GM19099 (cell line): ENCODE results near the gene HAPLN2.

ENCODE experiments used
- POLR2A ChIP-seq: IDR thresholded peaks from 3 replicates; pipeline ENCODE4 v1.6.1; 2011; ENCODE audit warnings: low read depth; ENCODE audit not compliant: insufficient read length; ENCODE audit errors: extremely low read depth

Gene HAPLN2

DNA sequence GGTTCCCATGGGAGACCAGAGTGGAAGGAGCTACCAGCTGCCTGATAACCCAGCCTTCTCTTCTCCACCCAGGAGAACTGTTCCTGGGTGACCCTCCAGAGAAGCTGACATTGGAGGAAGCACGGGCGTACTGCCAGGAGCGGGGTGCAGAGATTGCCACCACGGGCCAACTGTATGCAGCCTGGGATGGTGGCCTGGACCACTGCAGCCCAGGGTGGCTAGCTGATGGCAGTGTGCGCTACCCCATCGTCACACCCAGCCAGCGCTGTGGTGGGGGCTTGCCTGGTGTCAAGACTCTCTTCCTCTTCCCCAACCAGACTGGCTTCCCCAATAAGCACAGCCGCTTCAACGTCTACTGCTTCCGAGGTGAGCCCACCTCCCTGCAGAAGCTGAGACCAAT lies 29.3 kb downstream of the HAPLN2 start:
- no peak for TF ChIP-seq POLR2A

GRCh38 chr1:156648951-156649350 lies 29.7 kb downstream of the HAPLN2 start:
- no peak for TF ChIP-seq POLR2A

DNA sequence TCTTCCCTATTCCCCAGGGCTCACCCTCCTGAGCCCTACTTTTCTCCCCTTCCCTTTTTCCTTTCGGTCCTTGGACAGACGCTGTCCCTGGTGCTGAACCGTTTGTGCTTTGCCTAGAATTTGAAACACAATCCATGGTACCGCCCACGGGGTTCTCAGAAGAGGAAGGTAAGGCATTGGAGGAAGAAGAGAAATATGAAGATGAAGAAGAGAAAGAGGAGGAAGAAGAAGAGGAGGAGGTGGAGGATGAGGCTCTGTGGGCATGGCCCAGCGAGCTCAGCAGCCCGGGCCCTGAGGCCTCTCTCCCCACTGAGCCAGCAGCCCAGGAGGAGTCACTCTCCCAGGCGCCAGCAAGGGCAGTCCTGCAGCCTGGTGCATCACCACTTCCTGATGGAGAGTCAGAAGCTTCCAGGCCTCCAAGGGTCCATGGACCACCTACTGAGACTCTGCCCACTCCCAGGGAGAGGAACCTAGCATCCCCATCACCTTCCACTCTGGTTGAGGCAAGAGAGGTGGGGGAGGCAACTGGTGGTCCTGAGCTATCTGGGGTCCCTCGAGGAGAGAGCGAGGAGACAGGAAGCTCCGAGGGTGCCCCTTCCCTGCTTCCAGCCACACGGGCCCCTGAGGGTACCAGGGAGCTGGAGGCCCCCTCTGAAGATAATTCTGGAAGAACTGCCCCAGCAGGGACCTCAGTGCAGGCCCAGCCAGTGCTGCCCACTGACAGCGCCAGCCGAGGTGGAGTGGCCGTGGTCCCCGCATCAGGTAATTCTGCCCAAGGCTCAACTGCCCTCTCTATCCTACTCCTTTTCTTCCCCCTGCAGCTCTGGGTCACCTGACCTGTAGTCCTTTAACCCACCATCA lies 33.1 kb downstream of the HAPLN2 start:
- TF ChIP-seq POLR2A, result no peak

- TF ChIP-seq POLR2A, result no peak
These were observed 33.8 kb downstream of the HAPLN2 start for GRCh38 chr1:156652992-156653355.

DNA sequence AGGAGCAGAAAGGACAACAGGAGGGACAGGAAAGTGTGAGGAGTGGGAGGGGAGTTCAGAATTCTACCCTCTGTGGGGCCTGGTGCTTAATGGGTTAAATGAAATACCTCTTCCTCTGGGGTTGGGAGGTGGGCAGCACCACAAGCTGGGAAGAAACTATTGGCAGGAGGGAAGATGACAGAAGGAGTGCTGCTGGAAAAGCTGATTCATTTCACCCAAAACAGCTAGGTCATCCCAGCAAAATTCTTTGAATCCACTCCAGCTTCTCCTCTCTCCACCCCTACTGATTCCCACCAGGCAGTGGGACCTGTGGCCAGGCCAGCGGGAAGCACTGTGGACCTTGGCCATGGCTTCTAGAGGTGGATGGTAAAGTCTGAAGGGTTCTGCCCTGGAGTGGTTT lies 35.5 kb downstream of the HAPLN2 start:
- TF ChIP-seq POLR2A, result no peak

GRCh38 chr1:156655151-156655903 lies 36.1 kb downstream of the HAPLN2 start:
- TF ChIP-seq POLR2A, result no peak

DNA sequence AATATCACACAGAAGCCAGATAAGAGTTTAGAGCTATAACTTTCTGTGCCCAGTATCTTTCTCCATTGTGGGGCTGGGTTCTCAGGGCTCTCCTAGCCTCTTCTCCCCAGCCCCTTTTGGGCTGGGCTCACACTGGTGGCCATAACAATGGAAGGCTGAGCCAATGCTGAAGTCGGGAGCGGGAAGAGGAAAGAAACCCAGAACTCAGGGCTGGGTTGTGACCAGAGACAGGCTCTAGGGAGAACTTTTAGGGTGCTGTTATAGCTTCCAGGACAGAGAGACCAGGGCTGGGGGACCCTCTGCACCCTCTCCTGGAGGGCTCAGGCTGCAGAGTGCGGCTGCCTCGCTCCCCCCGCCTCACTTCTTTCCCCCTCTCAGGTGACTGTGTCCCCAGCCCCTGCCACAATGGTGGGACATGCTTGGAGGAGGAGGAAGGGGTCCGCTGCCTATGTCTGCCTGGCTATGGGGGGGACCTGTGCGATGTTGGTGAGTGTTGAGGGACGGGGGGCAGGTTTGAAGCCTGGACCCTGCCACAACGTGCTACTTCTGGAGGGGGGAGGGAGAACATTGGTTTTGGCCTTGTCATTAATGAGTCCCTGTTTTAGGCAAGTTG lies 36.8 kb downstream of the HAPLN2 start:
- no peak for TF ChIP-seq POLR2A

DNA sequence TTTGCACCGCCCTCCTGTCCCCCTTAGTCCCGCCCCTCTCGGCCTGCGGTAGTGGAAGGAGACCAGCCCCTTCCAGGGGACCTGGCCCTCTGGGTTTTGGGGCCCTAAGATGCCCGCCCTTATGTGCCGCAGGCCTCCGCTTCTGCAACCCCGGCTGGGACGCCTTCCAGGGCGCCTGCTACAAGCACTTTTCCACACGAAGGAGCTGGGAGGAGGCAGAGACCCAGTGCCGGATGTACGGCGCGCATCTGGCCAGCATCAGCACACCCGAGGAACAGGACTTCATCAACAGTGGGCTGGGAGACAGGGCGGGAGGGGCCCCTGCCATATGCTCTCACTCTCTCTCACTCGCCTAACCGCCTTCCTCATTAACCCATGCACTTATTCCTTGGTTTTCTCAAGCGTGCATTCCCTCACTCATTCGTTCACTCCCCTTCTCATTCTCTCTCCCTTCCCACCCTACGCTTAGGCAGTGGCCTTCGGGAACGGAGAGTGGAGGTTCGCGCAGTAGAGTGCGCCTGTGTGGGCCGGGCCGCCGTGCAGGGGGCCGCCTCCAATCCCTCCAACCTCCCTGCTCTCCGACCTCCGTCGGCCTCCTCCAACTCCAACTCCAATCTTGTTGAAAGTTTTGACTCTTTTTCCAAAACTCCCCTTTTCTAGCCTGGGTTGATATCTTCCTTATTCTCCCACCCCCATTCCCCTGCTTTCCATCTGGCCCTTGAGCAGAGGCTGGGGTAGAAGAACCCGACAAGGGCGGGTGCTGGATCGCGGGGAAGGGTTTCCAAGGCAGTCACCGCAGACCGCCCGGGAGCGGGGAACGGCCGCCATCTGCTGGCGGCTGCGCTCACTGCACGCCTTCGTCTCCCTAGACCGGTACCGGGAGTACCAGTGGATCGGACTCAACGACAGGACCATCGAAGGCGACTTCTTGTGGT lies 37.9 kb downstream of the HAPLN2 start:
- TF ChIP-seq POLR2A, result no peak

- no peak for TF ChIP-seq POLR2A
These were observed 38.6 kb downstream of the HAPLN2 start for GRCh38 chr1:156657741-156658319.

DNA sequence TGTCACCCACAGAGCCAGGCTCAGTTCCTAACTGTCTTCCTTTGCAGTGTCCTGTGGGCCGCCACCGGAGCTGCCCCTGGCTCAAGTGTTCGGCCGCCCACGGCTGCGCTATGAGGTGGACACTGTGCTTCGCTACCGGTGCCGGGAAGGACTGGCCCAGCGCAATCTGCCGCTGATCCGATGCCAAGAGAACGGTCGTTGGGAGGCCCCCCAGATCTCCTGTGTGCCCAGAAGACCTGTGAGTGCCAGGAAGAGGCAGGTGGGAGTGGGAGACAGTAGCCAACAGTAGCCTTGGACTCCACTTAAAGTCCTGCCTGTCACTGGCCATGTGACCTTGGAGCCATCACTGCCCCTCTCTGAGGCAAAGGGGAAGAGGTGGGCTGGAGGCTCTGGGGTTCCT lies 39.3 kb downstream of the HAPLN2 start:
- TF ChIP-seq POLR2A, result no peak

DNA sequence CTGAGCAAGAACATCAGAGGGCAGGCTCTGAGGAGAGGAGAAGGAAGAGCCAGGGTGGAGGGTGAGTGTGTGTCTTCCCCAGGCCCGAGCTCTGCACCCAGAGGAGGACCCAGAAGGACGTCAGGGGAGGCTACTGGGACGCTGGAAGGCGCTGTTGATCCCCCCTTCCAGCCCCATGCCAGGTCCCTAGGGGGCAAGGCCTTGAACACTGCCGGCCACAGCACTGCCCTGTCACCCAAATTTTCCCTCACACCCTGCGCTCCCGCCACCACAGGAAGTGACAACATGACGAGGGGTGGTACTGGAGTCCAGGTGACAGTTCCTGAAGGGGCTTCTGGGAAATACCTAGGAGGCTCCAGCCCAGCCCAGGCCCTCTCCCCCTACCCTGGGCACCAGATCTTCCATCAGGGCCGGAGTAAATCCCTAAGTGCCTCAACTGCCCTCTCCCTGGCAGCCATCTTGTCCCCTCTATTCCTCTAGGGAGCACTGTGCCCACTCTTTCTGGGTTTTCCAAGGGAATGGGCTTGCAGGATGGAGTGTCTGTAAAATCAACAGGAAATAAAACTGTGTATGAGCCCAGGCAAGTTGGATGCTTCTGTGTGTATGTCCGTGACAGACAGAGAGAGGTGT lies 39.8 kb downstream of the HAPLN2 start:
- no peak for TF ChIP-seq POLR2A

DNA sequence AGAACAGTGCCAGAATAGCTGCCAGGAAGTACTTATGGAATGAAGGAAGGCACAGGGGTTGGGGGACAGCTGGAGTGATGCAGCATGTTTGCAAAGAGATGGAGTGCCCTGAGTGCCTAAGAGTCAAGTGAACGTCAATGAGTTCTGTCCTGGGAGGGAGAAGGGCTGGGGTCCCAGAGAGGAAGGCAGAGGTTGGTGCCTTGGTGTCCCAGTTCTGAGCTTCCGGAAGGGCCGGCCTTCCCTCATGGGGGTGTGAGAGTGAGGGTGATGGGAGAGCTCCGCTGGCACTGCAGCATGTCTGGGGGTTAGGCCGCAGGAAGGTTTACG lies 40.4 kb downstream of the HAPLN2 start:
- no peak for TF ChIP-seq POLR2A

DNA sequence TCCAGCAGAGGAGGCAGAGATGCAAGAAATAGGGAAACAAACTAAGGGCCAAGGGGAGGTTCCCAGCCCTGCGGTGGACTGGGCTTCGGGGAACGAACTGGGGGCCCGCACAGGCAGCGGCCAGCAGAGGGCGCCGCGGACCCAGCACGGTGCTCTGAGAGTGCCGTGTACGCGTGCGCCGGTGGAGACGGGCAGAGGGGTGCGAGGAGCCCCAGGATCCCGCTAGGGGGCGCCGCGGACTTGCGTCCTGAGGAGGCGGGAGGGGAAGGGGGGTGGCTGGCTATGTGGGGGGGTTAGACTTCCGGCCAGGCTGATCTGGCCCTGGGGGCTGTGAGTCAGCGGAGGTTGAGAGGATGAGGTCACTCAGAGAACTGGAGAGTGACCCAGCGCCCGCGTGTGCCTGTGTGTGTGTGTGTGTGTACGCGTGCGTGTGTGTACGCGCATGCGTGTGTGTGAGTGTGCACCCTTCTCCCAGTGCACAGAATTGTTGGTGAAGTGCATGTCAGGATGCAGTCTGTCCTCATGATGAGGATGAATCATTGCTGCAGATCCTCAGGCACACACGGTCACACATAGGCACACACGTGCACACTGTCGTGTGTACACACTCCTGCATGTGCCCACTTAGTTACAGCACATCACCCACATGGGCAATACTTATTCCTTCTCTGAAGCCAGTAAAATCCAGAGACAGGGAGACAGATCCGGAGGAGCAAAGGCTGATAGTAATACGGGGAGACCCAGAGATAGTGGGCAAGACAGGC lies 41.0 kb downstream of the HAPLN2 start:
- peak; percentile 38 for TF ChIP-seq POLR2A
